Activated CD8-positive, alpha-beta memory T cell treated with anti-CD3 and anti-CD28 coated beads, Interleukin-2, amount 10 ng/mL, durations not matched to agents 7 days and 5 days (primary cell): ENCODE measurements around the gene PPARG. TPM values are rescaled to one million over a fixed set of nuclear protein-coding genes. Genes with fewer than 3 reads are reported as not detected.
"Not testable (repeated sequence)": the region's sequence is repeated elsewhere in the genome, so short reads cannot be mapped to it uniquely, and the experiment has no call there.

ENCODE experiments used
- ATAC-seq: fragments of 150-1000 bp; cut with Tn5 transposase; one replicate; pipeline ENCODE4 v1.10.0; 2021; ENCODE audit warnings: moderate library complexity
- CTCF ChIA-PET: fragments of 350-600 bp; sonication (Branson Sonifier 250); formaldehyde crosslinking; loops from one replicate; lab custom pipeline; 2021; ENCODE audit warnings: antibody characterized with exemption; lab: Charles Lee
- DNase-seq: peaks from one replicate; pipeline ENCODE4 v3.0.0-alpha.2; 2020
- H3K27ac Mint-ChIP-seq: one replicate; pipeline ENCODE4 v1.8.0; 2021; ENCODE audit warnings: mild to moderate bottlenecking, mixed read lengths
- H3K27me3 Mint-ChIP-seq: one replicate; pipeline ENCODE4 v1.8.0; 2021; ENCODE audit warnings: mixed read lengths
- H3K36me3 Mint-ChIP-seq: one replicate; pipeline ENCODE4 v1.8.0; 2021; ENCODE audit warnings: mild to moderate bottlenecking, mixed read lengths
- H3K4me1 Mint-ChIP-seq: one replicate; pipeline ENCODE4 v1.8.0; 2021; ENCODE audit warnings: mixed read lengths
- H3K4me3 Mint-ChIP-seq: one replicate; pipeline ENCODE4 v1.8.0; 2021; ENCODE audit warnings: mild to moderate bottlenecking, moderate library complexity, mixed read lengths
- H3K9me3 Mint-ChIP-seq: one replicate; pipeline ENCODE4 v1.8.0; 2022; ENCODE audit warnings: low read depth, mixed read lengths
- total RNA-seq, 2 experiments: library from RNA; stranded (reverse); gene quantifications; one replicate each; pipeline ENCODE4 v1.2.3, GENCODE V29; 2021

PPARG gene
- total RNA-seq, 2 experiments from 2014 or later, result 0.18 to 2.8 TPM

- Mint-ChIP-seq H3K27ac (no peak overlapping the region), H3K36me3 (no peaks in the 10 kb centered on the region), H3K4me3 (no peak overlapping the region), H3K27me3 (peaks cover 46% of the 10 kb centered on the region), H3K9me3 (no peaks in the 10 kb centered on the region), H3K4me1 (no peaks in the 10 kb centered on the region)
- ATAC-seq (no peak), DNase-seq (no peak)
- CTCF ChIA-PET, result no interaction called here
Measured at GRCh38 chr3:12370758-12371157, 81.9 kb downstream of the PPARG start.

GRCh38 chr3:12371525-12372140 lies 82.8 kb downstream of the PPARG start:
- H3K4me3 Mint-ChIP-seq, result no peak overlapping the region
- peaks cover 40% of the 10 kb centered on the region for H3K27me3 Mint-ChIP-seq
- no peak for ATAC-seq
- no peaks in the 10 kb centered on the region for H3K9me3 Mint-ChIP-seq
- CTCF ChIA-PET, result no interaction called here
- no peaks in the 10 kb centered on the region for H3K36me3 Mint-ChIP-seq
- H3K27ac Mint-ChIP-seq, result no peak overlapping the region
- no peaks in the 10 kb centered on the region for H3K4me1 Mint-ChIP-seq
- DNase-seq, result no peak

GRCh38 chr3:12372741-12373280 lies 83.9 kb downstream of the PPARG start:
- Mint-ChIP-seq H3K9me3 (no peaks in the 10 kb centered on the region), H3K4me1 (no peaks in the 10 kb centered on the region), H3K27ac (no peak overlapping the region), H3K36me3 (no peaks in the 10 kb centered on the region), H3K4me3 (no peak overlapping the region), H3K27me3 (peaks cover 48% of the 10 kb centered on the region)
- CTCF ChIA-PET, result interaction anchor here (0.7 kb wide), 1 partner anchor 821 kb away, joined by 3 read pairs; no protein-coding TSS in a partner anchor
- DNase-seq (no peak), ATAC-seq (no peak)

- no peak overlapping the region for H3K27ac Mint-ChIP-seq
- DNase-seq (no peak), ATAC-seq (no peak)
- H3K4me1 Mint-ChIP-seq, result peaks cover 3% of the 10 kb centered on the region
- H3K9me3 Mint-ChIP-seq, result no peaks in the 10 kb centered on the region
- CTCF ChIA-PET, result no interaction called here
- H3K27me3 Mint-ChIP-seq, result peaks cover 45% of the 10 kb centered on the region
- H3K36me3 Mint-ChIP-seq, result no peaks in the 10 kb centered on the region
- no peak overlapping the region for H3K4me3 Mint-ChIP-seq
Measured at GRCh38 chr3:12375572-12375971, 86.7 kb downstream of the PPARG start.

GRCh38 chr3:12379640-12380429 lies 91.0 kb downstream of the PPARG start:
- Mint-ChIP-seq H3K36me3 (no peaks in the 10 kb centered on the region), H3K27me3 (peaks cover 17% of the 10 kb centered on the region), H3K4me3 (no peak overlapping the region), H3K27ac (no peak overlapping the region), H3K9me3 (no peaks in the 10 kb centered on the region), H3K4me1 (peaks cover 5% of the 10 kb centered on the region)
- CTCF ChIA-PET, result no interaction called here
- ATAC-seq (no peak), DNase-seq (no peak)

GRCh38 chr3:12380461-12380860 lies 91.6 kb downstream of the PPARG start:
- DNase-seq (no peak), ATAC-seq (no peak)
- H3K27ac Mint-ChIP-seq, result no peak overlapping the region
- H3K9me3 Mint-ChIP-seq, result no peaks in the 10 kb centered on the region
- peaks cover 13% of the 10 kb centered on the region for H3K27me3 Mint-ChIP-seq
- H3K36me3 Mint-ChIP-seq, result no peaks in the 10 kb centered on the region
- CTCF ChIA-PET, result no interaction called here
- H3K4me1 Mint-ChIP-seq, result peaks cover 5% of the 10 kb centered on the region
- no peak overlapping the region for H3K4me3 Mint-ChIP-seq

- Mint-ChIP-seq H3K9me3 (no peaks in the 10 kb centered on the region), H3K27ac (no peak overlapping the region), H3K27me3 (peaks cover 17% of the 10 kb centered on the region), H3K4me3 (no peak overlapping the region), H3K36me3 (no peaks in the 10 kb centered on the region), H3K4me1 (peaks cover 5% of the 10 kb centered on the region)
- ATAC-seq (no peak), DNase-seq (no peak)
- CTCF ChIA-PET, result no interaction called here
Measured at GRCh38 chr3:12381199-12381598, 92.3 kb downstream of the PPARG start.

GRCh38 chr3:12383218-12383617 lies 94.3 kb downstream of the PPARG start:
- no peak for ATAC-seq
- no peak overlapping the region for H3K4me3 Mint-ChIP-seq
- no peak for DNase-seq

GRCh38 chr3:12384451-12385233 lies 95.8 kb downstream of the PPARG start:
- Mint-ChIP-seq H3K27me3 (peaks cover 32% of the 10 kb centered on the region), H3K4me3 (no peak overlapping the region), H3K36me3 (peaks cover 3% of the 10 kb centered on the region), H3K9me3 (peaks cover 2% of the 10 kb centered on the region), H3K27ac (no peak overlapping the region), H3K4me1 (peaks cover 4% of the 10 kb centered on the region)
- ATAC-seq (peak; percentile 27), DNase-seq (no peak)
- CTCF ChIA-PET, result interaction anchor here (0.6 kb wide), 1 partner anchor 25 kb away, joined by 4 read pairs; no protein-coding TSS in a partner anchor

More at GRCh38 chr3:12383218-12383617, 94.3 kb downstream of the PPARG start:
- CTCF ChIA-PET, result no interaction called here
- peaks cover 5% of the 10 kb centered on the region for H3K4me1 Mint-ChIP-seq
- peaks cover 2% of the 10 kb centered on the region for H3K9me3 Mint-ChIP-seq
- H3K27ac Mint-ChIP-seq, result no peak overlapping the region
- H3K36me3 Mint-ChIP-seq, result peaks cover 2% of the 10 kb centered on the region
- peaks cover 24% of the 10 kb centered on the region for H3K27me3 Mint-ChIP-seq

- H3K27ac Mint-ChIP-seq, H3K9me3 Mint-ChIP-seq, DNase-seq, H3K36me3 Mint-ChIP-seq, H3K4me3 Mint-ChIP-seq, ATAC-seq, H3K4me1 Mint-ChIP-seq, CTCF ChIA-PET: not testable (repeated sequence)
- peaks cover 41% of the 10 kb centered on the region for H3K27me3 Mint-ChIP-seq
Measured at GRCh38 chr3:12386514-12387291, 97.8 kb downstream of the PPARG start.

- DNase-seq (no peak), ATAC-seq (no peak)
- Mint-ChIP-seq H3K4me3 (no peak overlapping the region), H3K9me3 (peaks cover 2% of the 10 kb centered on the region), H3K4me1 (peaks cover 2% of the 10 kb centered on the region), H3K36me3 (peaks cover 3% of the 10 kb centered on the region), H3K27me3 (peaks cover 52% of the 10 kb centered on the region), H3K27ac (no peak overlapping the region)
- CTCF ChIA-PET, result no interaction called here
Measured at GRCh38 chr3:12388185-12388584, 99.3 kb downstream of the PPARG start.

GRCh38 chr3:12392101-12392878 lies 103.4 kb downstream of the PPARG start:
- ATAC-seq (no peak), DNase-seq (no peak)
- Mint-ChIP-seq H3K27me3 (peaks cover 42% of the 10 kb centered on the region), H3K4me1 (peaks cover 15% of the 10 kb centered on the region), H3K9me3 (no peaks in the 10 kb centered on the region), H3K4me3 (no peak overlapping the region), H3K27ac (no peak overlapping the region), H3K36me3 (peaks cover 2% of the 10 kb centered on the region)
- CTCF ChIA-PET, result no interaction called here
